GM21528 (cell line): Measurements from ENCODE around the gene RERE.

Source experiments
- ATAC-seq: cut with Tn5 transposase; IDR thresholded peaks from one replicate; pipeline ENCODE4 v1.9.1; 2021; ENCODE audit warnings: mild to moderate bottlenecking, moderate library complexity; ENCODE audit not compliant: unreplicated experiment, low FRiP score

The RERE gene

GRCh38 chr1:8348047-8348776, 469.2 kb downstream of the RERE start:
- ATAC-seq = no peak

GRCh38 chr1:8347635-8348034, 469.8 kb downstream of the RERE start:
- ATAC-seq = no peak

GRCh38 chr1:8345621-8346415, 471.6 kb downstream of the RERE start:
- no peak for ATAC-seq

GRCh38 chr1:8344893-8345507, 472.4 kb downstream of the RERE start:
- ATAC-seq = no peak

- no peak for ATAC-seq
Measured at GRCh38 chr1:8343464-8344001, 473.9 kb downstream of the RERE start.

DNA sequence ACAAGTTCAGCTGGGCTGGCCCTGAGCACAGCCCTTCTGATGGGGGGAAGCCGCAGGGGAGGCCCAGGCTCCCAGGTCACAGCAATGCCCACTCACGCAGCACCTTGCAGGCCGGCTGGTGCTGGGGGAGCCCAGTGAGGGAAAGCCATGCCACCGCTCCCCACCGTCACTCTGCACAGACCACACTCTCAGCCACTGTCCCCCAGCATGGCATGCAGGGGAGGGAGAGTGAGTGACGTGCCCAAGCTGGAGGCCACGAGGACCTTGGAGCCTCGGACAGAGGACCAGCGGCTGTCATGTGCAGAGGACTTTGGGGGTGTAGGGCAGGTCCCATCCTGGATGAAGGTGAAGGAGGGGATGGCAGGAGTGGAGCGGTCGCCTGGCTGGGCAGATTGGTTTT, 474.4 kb downstream of the RERE start:
- no peak for ATAC-seq

DNA sequence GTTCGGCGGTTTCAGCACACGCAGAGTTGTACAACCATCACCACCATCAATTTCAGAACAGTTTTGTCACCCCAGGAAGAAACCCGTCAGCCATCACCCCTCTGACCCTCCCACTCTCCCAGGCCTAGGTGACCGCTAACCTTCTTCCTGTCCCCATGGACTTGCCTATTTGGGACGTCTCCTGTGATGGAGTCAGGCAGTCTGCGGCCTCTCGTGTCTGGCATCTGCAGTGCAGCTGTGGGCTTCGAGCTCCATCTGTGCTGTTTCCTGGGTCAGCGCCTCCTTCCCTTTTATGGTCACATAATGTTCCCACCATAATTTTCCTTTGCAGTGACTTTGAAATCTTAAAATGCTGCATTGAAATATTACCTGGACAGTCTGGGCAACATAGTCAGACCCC, 475.1 kb downstream of the RERE start:
- ATAC-seq = no peak

GRCh38 chr1:8340448-8340847, 477.0 kb downstream of the RERE start:
- no peak for ATAC-seq

DNA sequence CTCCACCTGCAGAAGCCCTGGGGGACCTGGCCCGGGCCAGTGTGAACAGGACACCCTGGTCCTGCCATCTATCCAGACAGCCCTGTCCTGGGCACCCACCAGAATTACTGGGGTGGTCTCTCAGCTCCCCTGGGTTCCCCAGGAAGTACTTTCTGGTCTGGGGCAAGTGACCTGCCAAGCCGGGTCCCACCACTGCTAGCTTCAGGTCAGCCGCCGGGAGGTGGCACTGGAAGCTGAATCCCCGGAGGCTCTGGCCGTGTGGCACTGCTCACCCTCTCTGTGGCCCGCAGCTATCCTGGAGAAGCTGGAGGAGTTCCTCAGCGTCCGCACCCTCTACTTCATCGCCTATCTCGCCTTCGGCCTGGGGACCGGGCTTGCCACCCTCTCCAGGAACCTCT, 478.2 kb downstream of the RERE start:
- ATAC-seq = no peak

- ATAC-seq = no peak
Measured at GRCh38 chr1:8338526-8339202, 478.8 kb downstream of the RERE start.

GRCh38 chr1:8337776-8338525, 479.5 kb downstream of the RERE start:
- no peak for ATAC-seq

DNA sequence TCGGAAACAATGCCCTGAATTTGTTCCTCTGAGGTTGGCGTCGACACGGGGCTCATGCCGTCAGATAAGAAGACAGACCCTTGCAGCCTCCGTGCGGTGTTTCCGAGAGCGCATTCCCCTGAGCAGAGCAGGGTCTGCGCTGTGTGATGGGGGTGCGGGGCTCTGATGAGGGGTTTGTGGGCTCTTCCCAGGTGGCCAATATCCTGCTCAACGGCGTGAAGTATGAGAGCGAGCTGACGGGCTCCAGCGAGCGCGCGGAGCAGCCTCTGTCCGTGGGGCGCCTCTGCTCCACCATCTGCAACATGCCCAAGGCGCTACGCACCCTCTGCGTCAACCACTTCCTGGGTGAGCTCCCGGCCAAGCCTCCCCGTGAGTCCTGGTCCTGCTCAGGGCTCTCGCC, 482.2 kb downstream of the RERE start:
- no peak for ATAC-seq

DNA sequence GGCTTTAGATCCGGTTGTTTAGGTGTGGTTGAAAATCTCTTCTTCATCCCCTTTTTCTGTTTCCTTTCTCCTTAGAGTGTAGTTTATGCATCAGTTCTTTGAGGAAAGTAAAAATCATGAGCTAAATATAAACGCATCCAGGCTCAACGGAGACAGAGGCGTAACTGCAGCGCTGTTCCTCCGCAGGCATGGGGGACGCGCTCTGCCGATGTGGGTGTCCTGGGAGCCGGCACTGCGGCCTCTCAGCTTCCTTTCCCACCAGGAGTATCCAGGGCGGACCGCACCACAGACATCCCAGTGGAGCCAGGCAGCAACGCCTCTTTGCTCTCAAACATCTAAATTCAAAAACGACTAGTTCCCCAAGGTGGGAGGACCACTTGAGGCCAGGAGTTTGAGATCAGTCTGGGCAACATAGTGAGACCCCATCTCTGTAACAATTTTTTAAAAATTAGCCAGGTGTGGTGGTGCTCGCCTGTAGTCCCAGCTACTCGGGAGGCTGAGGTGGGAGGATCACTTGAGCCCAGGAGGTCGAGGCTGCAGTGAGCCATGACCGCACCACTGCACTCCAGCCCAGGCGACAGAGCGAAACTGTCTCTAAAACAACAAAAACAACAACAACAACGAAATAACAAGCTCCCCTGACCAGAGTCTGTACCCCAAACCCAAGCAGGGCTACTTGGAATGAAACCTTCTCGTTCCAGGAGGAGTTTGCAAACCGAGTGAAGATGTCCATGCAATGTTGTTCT, 483.2 kb downstream of the RERE start:
- ATAC-seq = no peak

- ATAC-seq = no peak
Measured at GRCh38 chr1:8333246-8333987, 484.0 kb downstream of the RERE start.

DNA sequence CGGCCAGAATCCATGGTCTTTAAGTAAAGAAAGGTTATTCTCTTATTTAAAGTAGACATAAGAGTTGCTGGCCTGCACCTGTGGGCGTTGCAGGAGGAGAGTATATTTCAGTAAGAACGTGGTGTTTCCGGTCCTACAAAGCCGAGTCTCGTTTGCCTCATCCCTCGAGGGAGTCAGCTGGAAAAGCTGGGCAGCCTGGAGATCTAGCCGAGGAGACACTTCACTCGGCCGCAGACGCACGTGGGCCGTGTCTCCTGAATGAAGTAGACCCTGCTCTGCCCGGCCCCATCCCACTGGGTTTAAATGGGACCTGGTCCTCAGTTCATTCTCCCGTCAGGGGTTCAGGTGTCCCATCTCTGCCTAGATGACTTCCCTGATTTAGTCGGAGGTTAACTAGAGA, 484.6 kb downstream of the RERE start:
- no peak for ATAC-seq

DNA sequence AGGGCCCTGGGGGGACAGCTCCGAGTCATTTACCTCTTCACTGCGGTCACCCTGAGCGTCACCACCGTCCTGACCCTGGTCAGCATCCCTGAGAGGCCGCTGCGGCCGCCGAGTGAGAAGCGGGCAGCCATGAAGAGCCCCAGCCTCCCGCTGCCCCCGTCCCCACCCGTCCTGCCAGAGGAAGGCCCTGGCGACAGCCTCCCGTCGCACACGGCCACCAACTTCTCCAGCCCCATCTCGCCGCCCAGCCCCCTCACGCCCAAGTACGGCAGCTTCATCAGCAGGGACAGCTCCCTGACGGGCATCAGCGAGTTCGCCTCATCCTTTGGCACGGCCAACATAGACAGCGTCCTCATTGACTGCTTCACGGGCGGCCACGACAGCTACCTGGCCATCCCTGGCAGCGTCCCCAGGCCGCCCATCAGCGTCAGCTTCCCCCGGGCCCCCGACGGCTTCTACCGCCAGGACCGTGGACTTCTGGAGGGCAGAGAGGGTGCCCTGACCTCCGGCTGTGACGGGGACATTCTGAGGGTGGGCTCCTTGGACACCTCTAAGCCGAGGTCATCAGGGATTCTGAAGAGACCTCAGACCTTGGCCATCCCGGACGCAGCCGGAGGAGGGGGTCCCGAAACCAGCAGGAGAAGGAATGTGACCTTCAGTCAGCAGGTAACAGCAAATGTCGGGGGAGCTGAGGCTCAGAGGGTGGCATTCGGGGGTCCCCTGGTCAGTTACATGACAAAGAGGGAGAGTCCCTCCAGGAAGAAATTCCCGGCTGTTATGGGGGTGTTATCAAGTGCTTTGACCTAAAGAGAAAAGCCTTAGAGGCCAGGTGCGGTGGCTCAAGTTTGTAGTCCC, 486.9 kb downstream of the RERE start:
- no peak for ATAC-seq

- ATAC-seq = no peak
Measured at GRCh38 chr1:8329858-8330257, 487.6 kb downstream of the RERE start.

DNA sequence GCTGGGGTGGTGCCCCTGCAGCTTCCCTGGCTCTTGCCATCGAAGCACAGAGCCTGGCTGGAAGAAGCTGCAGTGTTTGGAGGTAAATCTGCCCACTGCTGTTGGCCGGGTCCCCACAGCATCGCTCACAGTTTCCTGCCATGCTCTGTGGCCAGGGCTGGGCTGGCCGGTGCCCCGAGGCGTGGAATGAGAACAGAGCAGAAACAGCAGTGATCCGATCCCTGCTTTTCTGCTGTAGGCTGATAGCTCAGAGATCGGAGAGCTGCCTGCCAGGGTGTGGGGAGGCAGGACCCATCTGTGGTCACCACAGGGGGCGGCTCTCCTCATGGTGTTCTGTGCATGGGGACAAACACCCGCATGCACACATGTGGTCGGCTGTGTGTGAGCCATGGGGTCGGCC, 488.0 kb downstream of the RERE start:
- ATAC-seq = no peak
